A549 (cell line): ENCODE results near the gene NXN. TPM values are rescaled to one million over a fixed set of nuclear protein-coding genes. Genes with fewer than 3 reads are reported as not detected.

Experiments used
- ATAC-seq, 2 experiments: fragments of 200-7000 bp in 1 of 2; fragments of >200 bp in 1 of 2; cut with Nextera tagmentation in 1 of 2; cut with Tn5 transposase in 1 of 2; 3 replicates each; pipeline versions ENCODE4 v1.8.0 to v1.9.1; 2018 to 2020; ENCODE audit warnings: mild to moderate bottlenecking in 1 of 2, moderate library complexity in 1 of 2
- CTCF ChIA-PET: fragments of 300-600 bp; sonication (Branson Sonifier 250); formaldehyde crosslinking; extraction: SDS; loops from one replicate; lab custom pipeline; 2021; ENCODE audit warnings: antibody characterized with exemption, inconsistent platforms; lab: Yijun Ruan, JAX
- POLR2A ChIA-PET: fragments of 350-600 bp; formaldehyde crosslinking; extraction: SDS; loops from one replicate; lab custom pipeline; 2021; ENCODE audit warnings: antibody characterized with exemption, inconsistent platforms; lab: Yijun Ruan, JAX
- DNase-seq, 2 experiments: peaks; one replicate each; pipeline versions ENCODE4 v3.0.0 to v3.0.0-alpha.2; 2011 to 2016; ENCODE audit warnings: low read depth in 1 of 2, low spot score in 1 of 2
- FAIRE-seq: peaks from 2 replicates; lab custom pipeline; 2011; peaks lifted over from hg19 to GRCh38; lab: Jason Lieb, UNC
- H3K27ac ChIP-seq, 2 experiments: fragments of >200 bp; sonication (Bioruptor Twin); formaldehyde crosslinking; 3 replicates each; pipeline ENCODE4 v1.5.1; 2016 to 2017
- H3K4me1 ChIP-seq: fragments of >200 bp; sonication (Bioruptor Twin); formaldehyde crosslinking; 3 replicates; pipeline ENCODE4 v1.6.1; 2016
- H3K4me2 ChIP-seq: fragments of >200 bp; sonication (Bioruptor Twin); formaldehyde crosslinking; 3 replicates; pipeline ENCODE4 v1.6.1; 2016
- H3K4me3 ChIP-seq: fragments of >200 bp; sonication (Bioruptor Twin); formaldehyde crosslinking; 3 replicates; pipeline ENCODE4 v1.5.1; 2016
- H3K9me3 ChIP-seq: fragments of >200 bp; sonication (Bioruptor Twin); formaldehyde crosslinking; 3 replicates; pipeline ENCODE4 v1.6.1; 2016
- BHLHE40 ChIP-seq: IDR thresholded peaks from 2 replicates; pipeline ENCODE4 v1.6.1; 2012; ENCODE audit warnings: low read depth, low read length, inconsistent platforms
- CBX2 ChIP-seq: fragments of 200-600 bp; sonication (generic); IDR thresholded peaks from 2 replicates; pipeline ENCODE4 v1.6.1; 2016; ENCODE audit warnings: low read depth, mild to moderate bottlenecking, borderline replicate concordance
- CBX8 ChIP-seq: fragments of 200-600 bp; sonication (generic); IDR thresholded peaks from 2 replicates; pipeline ENCODE4 v1.6.1; 2016
- CEBPB ChIP-seq, 2 experiments: fragments of >200 bp in 1 of 2; sonication (Bioruptor Twin) in 1 of 2; formaldehyde crosslinking in 1 of 2; IDR thresholded peaks; 2 replicates each; pipeline ENCODE4 v1.6.1; 2012 to 2016
- E2F6 ChIP-seq: IDR thresholded peaks from 2 replicates; pipeline ENCODE4 v1.6.1; 2012; ENCODE audit warnings: low read depth, borderline replicate concordance
- EP300 ChIP-seq, 2 experiments: fragments of >200 bp; sonication (Bioruptor Twin); formaldehyde crosslinking; IDR thresholded peaks; 2 replicates in 1 of 2; 3 replicates in 1 of 2; pipeline ENCODE4 v1.6.1; 2016 to 2017
- FOSL2 ChIP-seq, 2 experiments: fragments of 450-650 bp in 1 of 2; fragments of >200 bp in 1 of 2; sonication (Bioruptor Twin) in 1 of 2; formaldehyde crosslinking; IDR thresholded peaks; 2 replicates each; pipeline versions ENCODE4 v1.5.0 to v1.6.1; 2016 to 2020; ENCODE audit warnings: mild to moderate bottlenecking in 1 of 2, moderate library complexity in 1 of 2
- FOXS1 ChIP-seq: fragments of 250-450 bp; sonication (Bioruptor Pico); IDR thresholded peaks from 2 replicates; pipeline ENCODE4 v1.5.0; 2020; ENCODE audit warnings: mild to moderate bottlenecking, moderate library complexity
- JUN ChIP-seq, 2 experiments: fragments of >200 bp; sonication (Bioruptor Twin); formaldehyde crosslinking; IDR thresholded peaks; 2 replicates in 1 of 2; 3 replicates in 1 of 2; pipeline ENCODE4 v1.6.1; 2016 to 2017
- JUNB ChIP-seq: fragments of >200 bp; sonication (Bioruptor Twin); formaldehyde crosslinking; IDR thresholded peaks from 2 replicates; pipeline ENCODE4 v1.6.1; 2016
- NFE2L2 ChIP-seq: fragments of 150-350 bp; conservative IDR thresholded peaks from 2 replicates; pipeline ENCODE4 v1.6.1; 2014; ENCODE audit warnings: low read length
- NPAS2 ChIP-seq: fragments of 250-450 bp; sonication (Bioruptor Pico); IDR thresholded peaks from 2 replicates; pipeline ENCODE4 v1.8.0; 2022; ENCODE audit warnings: mild to moderate bottlenecking, moderate library complexity, borderline replicate concordance
- PBX3 ChIP-seq: IDR thresholded peaks from 2 replicates; pipeline ENCODE4 v1.6.1; 2012
- RARB ChIP-seq: fragments of 250-450 bp; sonication (Bioruptor Pico); IDR thresholded peaks from 2 replicates; pipeline ENCODE4 v1.8.0; 2021; ENCODE audit warnings: mild to moderate bottlenecking, moderate library complexity
- RCOR1 ChIP-seq: fragments of 150-350 bp; IDR thresholded peaks from 2 replicates; pipeline ENCODE4 v1.6.1; 2014; ENCODE audit warnings: antibody characterized with exemption, low read length, low read depth
- REST ChIP-seq: fragments of 200-600 bp; sonication (generic); IDR thresholded peaks from 2 replicates; pipeline ENCODE4 v1.6.1; 2016; ENCODE audit warnings: antibody characterized with exemption, mild to moderate bottlenecking, moderate library complexity
- SMC3 ChIP-seq: fragments of >200 bp; sonication (Bioruptor Twin); formaldehyde crosslinking; IDR thresholded peaks from 3 replicates; pipeline ENCODE4 v1.6.1; 2018; ENCODE audit warnings: inconsistent platforms
- SREBF2 ChIP-seq: fragments of 450-650 bp; IDR thresholded peaks from 2 replicates; pipeline ENCODE4 v1.6.1; 2014; ENCODE audit warnings: mild to moderate bottlenecking, moderate library complexity
- TFCP2L1 ChIP-seq: fragments of 250-450 bp; sonication (Bioruptor Pico); IDR thresholded peaks from 2 replicates; pipeline ENCODE4 v1.5.0; 2021; ENCODE audit warnings: mild to moderate bottlenecking
- ZC3H11A ChIP-seq: fragments of 450-650 bp; IDR thresholded peaks from 2 replicates; pipeline ENCODE4 v1.6.1; 2014; ENCODE audit warnings: antibody characterized with exemption, mild to moderate bottlenecking
- ZFP36 ChIP-seq: fragments of 450-650 bp; IDR thresholded peaks from 2 replicates; pipeline ENCODE4 v1.6.1; 2014; ENCODE audit warnings: borderline replicate concordance; ENCODE audit not compliant: partially characterized antibody
- ZNF302 ChIP-seq: fragments of 250-450 bp; sonication (Bioruptor Pico); IDR thresholded peaks from 2 replicates; pipeline ENCODE4 v1.9.0; 2021; ENCODE audit warnings: inconsistent platforms, mild to moderate bottlenecking, moderate library complexity
- WGBS: methylation state at CpG from one replicate; pipeline ENCODE4 v1.1.6; 2017; ENCODE audit errors: missing lambda C conversion rate; 5-methylcytosine and 5-hydroxymethylcytosine counted together
- polyA plus RNA-seq, 4 experiments: library from polyadenylated mRNA; depleted of rRNA in 3 of 4; stranded (reverse); fragments of >200 nt; fragmentation: RNase III in 1 of 4; extraction: RNeasy Plus Mini Kit Qiagen cat#74134 plus additional on column Dnase treatment in 1 of 4; gene quantifications; 2 replicates in 3 of 4; 3 replicates in 1 of 4; pipeline ENCODE4 v1.2.3, GENCODE V29; 2011 to 2017
- TF ChIP-seq, protein P1 (sequence below): fragments of >200 bp; sonication (Bioruptor Twin); formaldehyde crosslinking; IDR thresholded peaks from 3 replicates; pipeline ENCODE4 v1.5.1; 2016
- TF ChIP-seq, protein P2 (sequence below): fragments of 250-450 bp; sonication (Bioruptor Pico); IDR thresholded peaks from 2 replicates; pipeline ENCODE4 v1.5.0; 2021; ENCODE audit warnings: mild to moderate bottlenecking, moderate library complexity, borderline replicate concordance

Gene NXN
- polyA plus RNA-seq, 2 of the 4 experiments (the other 2 are of a cell fraction): 24.6 to 31.1 TPM

- TF ChIP-seq E2F6 (no peak), FOSL2 (IDR thresholded peaks at IDR 0.05) (no peak), FOSL2 (CRISPR knock-in tag; IDR thresholded peaks at IDR 0.05) (no peak), BHLHE40 (no peak), NPAS2 (no peak), NFE2L2 (no peak), TFCP2L1 (CRISPR knock-in tag) (no peak), CEBPB (IDR thresholded peaks at IDR 0.05) (no peak), SMC3 (no peak)
- TF ChIP-seq, all 56 proteins: peak for 0
Observed at GRCh38 chr17:799261-799660, 180.3 kb downstream of the NXN start (continued).

GRCh38 chr17:798246-798645 is 181.3 kb downstream of the NXN start:
- no peak for FAIRE-seq
- Histone ChIP-seq H3K4me2 (no peak overlapping the region), H3K9me3 (no peaks in the 10 kb centered on the region), H3K4me1 (peaks cover 6% of the 10 kb centered on the region), H3K4me3 (no peak overlapping the region), H3K27ac (no peak overlapping the region)
- no peak for ATAC-seq
- DNase-seq: no peak
- ChIA-PET CTCF (interaction anchor here (0.7 to 19.5 kb wide), 7 partner anchors 14 to 198 kb away, joined by 3 to 428 read pairs (median 4); partner anchors contain the start of genes NXN and TIMM22), POLR2A (interaction anchor here (1.1 to 1.5 kb wide), 2 partner anchors 181 to 183 kb away, joined by 3 to 5 read pairs; partner anchors contain the start of gene NXN)
- TF ChIP-seq ZFP36 (no peak), CBX2 (no peak), SREBF2 (no peak), FOXS1 (no peak), REST (no peak), JUN (IDR thresholded peaks at IDR 0.05) (no peak), RARB (CRISPR knock-in tag) (no peak), PBX3 (no peak), E2F6 (no peak), JUNB (no peak), BHLHE40 (no peak), CEBPB (IDR thresholded peaks at IDR 0.05) (no peak), EP300 (IDR thresholded peaks at IDR 0.05) (no peak), RCOR1 (no peak), CBX8 (no peak), ZNF302 (CRISPR knock-in tag) (no peak), ZC3H11A (no peak)
- TF ChIP-seq, protein P1, sequence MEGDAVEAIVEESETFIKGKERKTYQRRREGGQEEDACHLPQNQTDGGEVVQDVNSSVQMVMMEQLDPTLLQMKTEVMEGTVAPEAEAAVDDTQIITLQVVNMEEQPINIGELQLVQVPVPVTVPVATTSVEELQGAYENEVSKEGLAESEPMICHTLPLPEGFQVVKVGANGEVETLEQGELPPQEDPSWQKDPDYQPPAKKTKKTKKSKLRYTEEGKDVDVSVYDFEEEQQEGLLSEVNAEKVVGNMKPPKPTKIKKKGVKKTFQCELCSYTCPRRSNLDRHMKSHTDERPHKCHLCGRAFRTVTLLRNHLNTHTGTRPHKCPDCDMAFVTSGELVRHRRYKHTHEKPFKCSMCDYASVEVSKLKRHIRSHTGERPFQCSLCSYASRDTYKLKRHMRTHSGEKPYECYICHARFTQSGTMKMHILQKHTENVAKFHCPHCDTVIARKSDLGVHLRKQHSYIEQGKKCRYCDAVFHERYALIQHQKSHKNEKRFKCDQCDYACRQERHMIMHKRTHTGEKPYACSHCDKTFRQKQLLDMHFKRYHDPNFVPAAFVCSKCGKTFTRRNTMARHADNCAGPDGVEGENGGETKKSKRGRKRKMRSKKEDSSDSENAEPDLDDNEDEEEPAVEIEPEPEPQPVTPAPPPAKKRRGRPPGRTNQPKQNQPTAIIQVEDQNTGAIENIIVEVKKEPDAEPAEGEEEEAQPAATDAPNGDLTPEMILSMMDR: no peak
- TF ChIP-seq, protein P2, sequence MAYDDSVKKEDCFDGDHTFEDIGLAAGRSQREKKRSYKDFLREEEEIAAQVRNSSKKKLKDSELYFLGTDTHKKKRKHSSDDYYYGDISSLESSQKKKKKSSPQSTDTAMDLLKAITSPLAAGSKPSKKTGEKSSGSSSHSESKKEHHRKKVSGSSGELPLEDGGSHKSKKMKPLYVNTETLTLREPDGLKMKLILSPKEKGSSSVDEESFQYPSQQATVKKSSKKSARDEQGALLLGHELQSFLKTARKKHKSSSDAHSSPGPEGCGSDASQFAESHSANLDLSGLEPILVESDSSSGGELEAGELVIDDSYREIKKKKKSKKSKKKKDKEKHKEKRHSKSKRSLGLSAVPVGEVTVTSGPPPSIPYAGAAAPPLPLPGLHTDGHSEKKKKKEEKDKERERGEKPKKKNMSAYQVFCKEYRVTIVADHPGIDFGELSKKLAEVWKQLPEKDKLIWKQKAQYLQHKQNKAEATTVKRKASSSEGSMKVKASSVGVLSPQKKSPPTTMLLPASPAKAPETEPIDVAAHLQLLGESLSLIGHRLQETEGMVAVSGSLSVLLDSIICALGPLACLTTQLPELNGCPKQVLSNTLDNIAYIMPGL (CRISPR knock-in tag): no peak
- 77% methylated on average over 11 of the region's 11 CpGs for WGBS
